ENCODE data around the gene NDUFA5.

The NDUFA5 gene

GRCh38 chr7:123500878-123501489, 56.6 kb downstream of the NDUFA5 start:
- no peak for DNase-seq

GRCh38 chr7:123499211-123499970, 58.2 kb downstream of the NDUFA5 start:
- no peak for DNase-seq

GRCh38 chr7:123498601-123499000, 59.0 kb downstream of the NDUFA5 start:
- no peak for DNase-seq

- no peak for DNase-seq
Measured at GRCh38 chr7:123498031-123498430, 59.6 kb downstream of the NDUFA5 start.

- DNase-seq = peak; percentile 13 to 44
Measured at GRCh38 chr7:123494193-123494796, 63.3 kb downstream of the NDUFA5 start.

GRCh38 chr7:123492485-123492884, 65.1 kb downstream of the NDUFA5 start:
- no peak for DNase-seq
